GM23338 (cell line): ENCODE results near the gene RPL37. TPM values are rescaled to one million over a fixed set of nuclear protein-coding genes. Genes with fewer than 3 reads are reported as not detected.
A peak's percentile ranks its signal among the peaks of the same experiment; 100 is the strongest.

Source experiments
- ATAC-seq: fragments of 200-7000 bp; cut with Tn5 transposase; 3 replicates; pipeline ENCODE4 v1.9.1; 2020
- DNase-seq: peaks from one replicate; pipeline ENCODE4 v3.0.0-alpha.2; 2015; ENCODE audit warnings: low spot score
- H2AFZ ChIP-seq: fragments of 200-600 bp; sonication (generic); 2 replicates; pipeline ENCODE4 v1.8.0; 2016; ENCODE audit warnings: antibody characterized with exemption, mild to moderate bottlenecking, moderate library complexity
- H3F3A ChIP-seq: fragments of 200-600 bp; sonication (generic); replicated peaks from 2 replicates; pipeline ENCODE4 v1.8.0; 2017; ENCODE audit warnings: antibody characterized with exemption, mixed run types, low read depth
- H3K27ac ChIP-seq: fragments of 200-600 bp; sonication (generic); 2 replicates; pipeline ENCODE4 v1.6.1; 2016; ENCODE audit warnings: low read depth
- H3K27me3 ChIP-seq: fragments of 200-600 bp; sonication (generic); 2 replicates; pipeline ENCODE4 v1.8.0; 2016; ENCODE audit warnings: mild to moderate bottlenecking, mixed run types, moderate library complexity; ENCODE audit not compliant: insufficient read depth
- H3K36me3 ChIP-seq: fragments of 200-600 bp; sonication (generic); 2 replicates; pipeline ENCODE4 v1.8.0; 2016; ENCODE audit warnings: mild to moderate bottlenecking; ENCODE audit not compliant: insufficient read depth
- H3K4me1 ChIP-seq: fragments of 200-600 bp; sonication (generic); 2 replicates; pipeline ENCODE4 v1.8.0; 2016; ENCODE audit warnings: mild to moderate bottlenecking, moderate library complexity; ENCODE audit not compliant: insufficient read depth
- H3K4me2 ChIP-seq: fragments of 200-600 bp; sonication (generic); 2 replicates; pipeline ENCODE4 v1.7.1; 2017; ENCODE audit warnings: mixed run types
- H3K4me3 ChIP-seq: fragments of 200-600 bp; sonication (generic); 2 replicates; pipeline ENCODE4 v1.6.1; 2016; ENCODE audit warnings: mixed run types
- H3K79me2 ChIP-seq: fragments of 200-600 bp; sonication (generic); replicated peaks from 2 replicates; pipeline ENCODE4 v1.8.0; 2017; ENCODE audit warnings: mild to moderate bottlenecking; ENCODE audit not compliant: insufficient read depth
- H3K9me2 ChIP-seq: fragments of 200-600 bp; sonication (generic); 2 replicates; pipeline ENCODE4 v1.8.0; 2017; ENCODE audit not compliant: insufficient read depth
- H4K20me1 ChIP-seq: fragments of 200-600 bp; sonication (generic); replicated peaks from 2 replicates; pipeline ENCODE4 v1.8.0; 2017; ENCODE audit warnings: mild to moderate bottlenecking; ENCODE audit not compliant: insufficient read depth
- H3K27ac Mint-ChIP-seq: 2 replicates; pipeline ENCODE4 v1.8.0; 2020; ENCODE audit warnings: inconsistent platforms, mild to moderate bottlenecking, moderate library complexity, mixed read lengths
- H3K27me3 Mint-ChIP-seq: 3 replicates; pipeline ENCODE4 v1.8.0; 2022; ENCODE audit warnings: low read depth, mild to moderate bottlenecking, moderate library complexity, mixed read lengths, inconsistent platforms; ENCODE audit not compliant: insufficient read depth, poor library complexity
- H3K36me3 Mint-ChIP-seq: 3 replicates; pipeline ENCODE4 v1.8.0; 2021; ENCODE audit warnings: low read depth, mild to moderate bottlenecking, inconsistent platforms, moderate library complexity, mixed read lengths
- H3K4me1 Mint-ChIP-seq: 3 replicates; pipeline ENCODE4 v1.8.0; 2020; ENCODE audit warnings: mild to moderate bottlenecking, inconsistent platforms, mixed read lengths
- H3K4me3 Mint-ChIP-seq: 3 replicates; pipeline ENCODE4 v1.8.0; 2021; ENCODE audit warnings: moderate library complexity, mild to moderate bottlenecking, inconsistent platforms, mixed read lengths
- H3K9me3 Mint-ChIP-seq: 3 replicates; pipeline ENCODE4 v1.8.0; 2020; ENCODE audit warnings: moderate library complexity, mild to moderate bottlenecking, inconsistent platforms, mixed read lengths
- CREB1 ChIP-seq: fragments of 250-450 bp; sonication (Bioruptor Pico); IDR thresholded peaks from 2 replicates; pipeline ENCODE4 v1.5.0; 2020; ENCODE audit warnings: low read depth, mild to moderate bottlenecking, moderate library complexity
- EZH2 ChIP-seq: fragments of 200-600 bp; sonication (generic); IDR thresholded peaks from one replicate; pipeline ENCODE4 v1.8.0; 2017; ENCODE audit warnings: antibody characterized with exemption, mild to moderate bottlenecking, low read depth; ENCODE audit not compliant: unreplicated experiment
- EZH2phosphoT487 ChIP-seq: fragments of 200-600 bp; sonication (generic); IDR thresholded peaks from one replicate; pipeline ENCODE4 v1.8.1; 2018; ENCODE audit warnings: antibody characterized with exemption; ENCODE audit not compliant: unreplicated experiment
- JUNB ChIP-seq: IDR thresholded peaks from one replicate; pipeline ENCODE4 v1.6.1; 2016; ENCODE audit warnings: antibody characterized with exemption; ENCODE audit not compliant: unreplicated experiment
- NANOG ChIP-seq: IDR thresholded peaks from 2 replicates; pipeline ENCODE4 v1.6.1; 2016; ENCODE audit warnings: antibody characterized with exemption, borderline replicate concordance
- POLR2AphosphoS5 ChIP-seq: IDR thresholded peaks from 2 replicates; pipeline ENCODE4 v1.6.1; 2016; ENCODE audit warnings: antibody characterized with exemption, low read depth
- STAT1 ChIP-seq: IDR thresholded peaks from one replicate; pipeline ENCODE4 v1.6.1; 2016; ENCODE audit warnings: antibody characterized with exemption; ENCODE audit not compliant: unreplicated experiment
- ZNF114 ChIP-seq: fragments of 250-450 bp; sonication (Bioruptor Pico); IDR thresholded peaks from 2 replicates; pipeline ENCODE4 v1.5.0; 2020; ENCODE audit warnings: mild to moderate bottlenecking, moderate library complexity
- ZNF331 ChIP-seq: fragments of 250-450 bp; sonication (Bioruptor Pico); IDR thresholded peaks from 2 replicates; pipeline ENCODE4 v1.5.0; 2020; ENCODE audit warnings: low read depth, mild to moderate bottlenecking, moderate library complexity
- polyA plus RNA-seq: library from polyadenylated mRNA; unstranded; fragments of >200 nt; fragmentation: Nextera tagmentation; extraction: Ambion mirVana; gene quantifications from 2 replicates; pipeline ENCODE4 v1.2.1, GENCODE V29; 2016
- total RNA-seq: library from RNA; depleted of rRNA; stranded (reverse); fragments of >200 nt; shearing (Covaris generic); gene quantifications from 2 replicates; pipeline ENCODE4 v1.2.3, GENCODE V29; 2014
- TF ChIP-seq, protein P1 (sequence below): IDR thresholded peaks from 2 replicates; pipeline ENCODE4 v1.6.1; 2016; ENCODE audit warnings: antibody characterized with exemption
- TF ChIP-seq, protein P2 (sequence below): IDR thresholded peaks from one replicate; pipeline ENCODE4 v1.6.1; 2018; ENCODE audit warnings: antibody characterized with exemption; ENCODE audit not compliant: unreplicated experiment
- TF ChIP-seq, protein P3 (sequence below), 2 experiments: fragments of 200-600 bp in 1 of 2; sonication (generic) in 1 of 2; conservative IDR thresholded peaks; 2 replicates each; pipeline versions ENCODE4 v1.5.1 to v1.6.1; 2016 to 2017; ENCODE audit warnings: antibody characterized with exemption in 2 of 2, low read depth in 2 of 2, mild to moderate bottlenecking in 2 of 2, moderate library complexity in 1 of 2
- TF ChIP-seq, protein P4 (sequence below): fragments of 250-450 bp; sonication (Bioruptor Pico); IDR thresholded peaks from 2 replicates; pipeline ENCODE4 v1.5.0; 2020; ENCODE audit warnings: mild to moderate bottlenecking, moderate library complexity

RPL37 gene
- total and polyA plus RNA-seq, 2 experiments from 2014 or later = 104 to 3,283 TPM

DNA sequence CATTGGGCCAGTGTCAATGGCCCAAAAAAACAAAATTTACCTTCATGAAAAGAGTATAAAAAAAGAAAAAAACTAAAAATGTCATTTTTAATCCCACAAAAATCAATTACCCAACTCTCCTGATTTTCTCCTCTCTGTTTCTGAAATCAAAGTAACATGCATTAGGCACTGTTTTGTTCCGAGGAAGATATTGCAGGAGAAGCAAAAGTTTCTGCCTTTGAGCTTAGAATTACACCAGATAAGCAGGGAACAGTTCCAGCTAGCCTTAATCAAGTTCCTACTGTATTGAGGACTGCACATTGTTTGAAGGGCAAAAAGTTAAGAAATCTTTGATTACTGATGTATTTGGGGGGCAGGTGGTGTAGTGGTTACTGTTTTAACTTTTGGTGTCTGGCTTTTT is 35.8 kb downstream of the RPL37 start:
- ATAC-seq = no peak
- H3K4me3 Mint-ChIP-seq = peak overlapping the region; percentile 87

More for the DNA sequence above, 35.8 kb downstream of the RPL37 start:
- no peaks in the 10 kb centered on the region for H3K9me2 ChIP-seq
- no peak overlapping the region for H3K27ac Mint-ChIP-seq
- H4K20me1 ChIP-seq = peaks cover 15% of the 10 kb centered on the region; the same call in 1 of the 2 replicates
- H3K27ac ChIP-seq = no peak overlapping the region
- 0 out of 2 replicates have a peak, but pooled peaks cover 5% of the 10 kb centered on the region for H3F3A ChIP-seq
- H3K27me3 Mint-ChIP-seq = peaks cover 9% of the 10 kb centered on the region
- no peaks in the 10 kb centered on the region for H3K27me3 ChIP-seq
- peak overlapping the region; percentile 85 for H3K4me2 ChIP-seq
- H3K36me3 Mint-ChIP-seq = peaks cover 16% of the 10 kb centered on the region
- peaks cover 3% of the 10 kb centered on the region; the same call in 1 of the 2 replicates for H3K36me3 ChIP-seq
- no peak for DNase-seq
- peaks cover 25% of the 10 kb centered on the region for H3K4me1 ChIP-seq
- H2AFZ ChIP-seq = no peak overlapping the region
- H3K4me1 Mint-ChIP-seq = peaks cover 19% of the 10 kb centered on the region
- TF ChIP-seq JUNB = no peak
- TF ChIP-seq, protein P1, sequence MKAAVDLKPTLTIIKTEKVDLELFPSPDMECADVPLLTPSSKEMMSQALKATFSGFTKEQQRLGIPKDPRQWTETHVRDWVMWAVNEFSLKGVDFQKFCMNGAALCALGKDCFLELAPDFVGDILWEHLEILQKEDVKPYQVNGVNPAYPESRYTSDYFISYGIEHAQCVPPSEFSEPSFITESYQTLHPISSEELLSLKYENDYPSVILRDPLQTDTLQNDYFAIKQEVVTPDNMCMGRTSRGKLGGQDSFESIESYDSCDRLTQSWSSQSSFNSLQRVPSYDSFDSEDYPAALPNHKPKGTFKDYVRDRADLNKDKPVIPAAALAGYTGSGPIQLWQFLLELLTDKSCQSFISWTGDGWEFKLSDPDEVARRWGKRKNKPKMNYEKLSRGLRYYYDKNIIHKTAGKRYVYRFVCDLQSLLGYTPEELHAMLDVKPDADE = no peak
- TF ChIP-seq NANOG = no peak
- TF ChIP-seq POLR2AphosphoS5 = no peak
- no peak for TF ChIP-seq EZH2
- TF ChIP-seq ZNF114 (CRISPR knock-in tag) = no peak
- TF ChIP-seq STAT1 = no peak
- no peak for TF ChIP-seq ZNF331 (CRISPR knock-in tag)
- TF ChIP-seq, protein P2, sequence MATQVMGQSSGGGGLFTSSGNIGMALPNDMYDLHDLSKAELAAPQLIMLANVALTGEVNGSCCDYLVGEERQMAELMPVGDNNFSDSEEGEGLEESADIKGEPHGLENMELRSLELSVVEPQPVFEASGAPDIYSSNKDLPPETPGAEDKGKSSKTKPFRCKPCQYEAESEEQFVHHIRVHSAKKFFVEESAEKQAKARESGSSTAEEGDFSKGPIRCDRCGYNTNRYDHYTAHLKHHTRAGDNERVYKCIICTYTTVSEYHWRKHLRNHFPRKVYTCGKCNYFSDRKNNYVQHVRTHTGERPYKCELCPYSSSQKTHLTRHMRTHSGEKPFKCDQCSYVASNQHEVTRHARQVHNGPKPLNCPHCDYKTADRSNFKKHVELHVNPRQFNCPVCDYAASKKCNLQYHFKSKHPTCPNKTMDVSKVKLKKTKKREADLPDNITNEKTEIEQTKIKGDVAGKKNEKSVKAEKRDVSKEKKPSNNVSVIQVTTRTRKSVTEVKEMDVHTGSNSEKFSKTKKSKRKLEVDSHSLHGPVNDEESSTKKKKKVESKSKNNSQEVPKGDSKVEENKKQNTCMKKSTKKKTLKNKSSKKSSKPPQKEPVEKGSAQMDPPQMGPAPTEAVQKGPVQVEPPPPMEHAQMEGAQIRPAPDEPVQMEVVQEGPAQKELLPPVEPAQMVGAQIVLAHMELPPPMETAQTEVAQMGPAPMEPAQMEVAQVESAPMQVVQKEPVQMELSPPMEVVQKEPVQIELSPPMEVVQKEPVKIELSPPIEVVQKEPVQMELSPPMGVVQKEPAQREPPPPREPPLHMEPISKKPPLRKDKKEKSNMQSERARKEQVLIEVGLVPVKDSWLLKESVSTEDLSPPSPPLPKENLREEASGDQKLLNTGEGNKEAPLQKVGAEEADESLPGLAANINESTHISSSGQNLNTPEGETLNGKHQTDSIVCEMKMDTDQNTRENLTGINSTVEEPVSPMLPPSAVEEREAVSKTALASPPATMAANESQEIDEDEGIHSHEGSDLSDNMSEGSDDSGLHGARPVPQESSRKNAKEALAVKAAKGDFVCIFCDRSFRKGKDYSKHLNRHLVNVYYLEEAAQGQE = no peak
- TF ChIP-seq CREB1 (CRISPR knock-in tag) = no peak
- TF ChIP-seq EZH2phosphoT487 = no peak
- TF ChIP-seq, protein P3, sequence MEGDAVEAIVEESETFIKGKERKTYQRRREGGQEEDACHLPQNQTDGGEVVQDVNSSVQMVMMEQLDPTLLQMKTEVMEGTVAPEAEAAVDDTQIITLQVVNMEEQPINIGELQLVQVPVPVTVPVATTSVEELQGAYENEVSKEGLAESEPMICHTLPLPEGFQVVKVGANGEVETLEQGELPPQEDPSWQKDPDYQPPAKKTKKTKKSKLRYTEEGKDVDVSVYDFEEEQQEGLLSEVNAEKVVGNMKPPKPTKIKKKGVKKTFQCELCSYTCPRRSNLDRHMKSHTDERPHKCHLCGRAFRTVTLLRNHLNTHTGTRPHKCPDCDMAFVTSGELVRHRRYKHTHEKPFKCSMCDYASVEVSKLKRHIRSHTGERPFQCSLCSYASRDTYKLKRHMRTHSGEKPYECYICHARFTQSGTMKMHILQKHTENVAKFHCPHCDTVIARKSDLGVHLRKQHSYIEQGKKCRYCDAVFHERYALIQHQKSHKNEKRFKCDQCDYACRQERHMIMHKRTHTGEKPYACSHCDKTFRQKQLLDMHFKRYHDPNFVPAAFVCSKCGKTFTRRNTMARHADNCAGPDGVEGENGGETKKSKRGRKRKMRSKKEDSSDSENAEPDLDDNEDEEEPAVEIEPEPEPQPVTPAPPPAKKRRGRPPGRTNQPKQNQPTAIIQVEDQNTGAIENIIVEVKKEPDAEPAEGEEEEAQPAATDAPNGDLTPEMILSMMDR (conservative IDR thresholded peaks at IDR 0.05; ENCODE audit: low read depth in 2 of 2) = no peak
- TF ChIP-seq, protein P4, sequence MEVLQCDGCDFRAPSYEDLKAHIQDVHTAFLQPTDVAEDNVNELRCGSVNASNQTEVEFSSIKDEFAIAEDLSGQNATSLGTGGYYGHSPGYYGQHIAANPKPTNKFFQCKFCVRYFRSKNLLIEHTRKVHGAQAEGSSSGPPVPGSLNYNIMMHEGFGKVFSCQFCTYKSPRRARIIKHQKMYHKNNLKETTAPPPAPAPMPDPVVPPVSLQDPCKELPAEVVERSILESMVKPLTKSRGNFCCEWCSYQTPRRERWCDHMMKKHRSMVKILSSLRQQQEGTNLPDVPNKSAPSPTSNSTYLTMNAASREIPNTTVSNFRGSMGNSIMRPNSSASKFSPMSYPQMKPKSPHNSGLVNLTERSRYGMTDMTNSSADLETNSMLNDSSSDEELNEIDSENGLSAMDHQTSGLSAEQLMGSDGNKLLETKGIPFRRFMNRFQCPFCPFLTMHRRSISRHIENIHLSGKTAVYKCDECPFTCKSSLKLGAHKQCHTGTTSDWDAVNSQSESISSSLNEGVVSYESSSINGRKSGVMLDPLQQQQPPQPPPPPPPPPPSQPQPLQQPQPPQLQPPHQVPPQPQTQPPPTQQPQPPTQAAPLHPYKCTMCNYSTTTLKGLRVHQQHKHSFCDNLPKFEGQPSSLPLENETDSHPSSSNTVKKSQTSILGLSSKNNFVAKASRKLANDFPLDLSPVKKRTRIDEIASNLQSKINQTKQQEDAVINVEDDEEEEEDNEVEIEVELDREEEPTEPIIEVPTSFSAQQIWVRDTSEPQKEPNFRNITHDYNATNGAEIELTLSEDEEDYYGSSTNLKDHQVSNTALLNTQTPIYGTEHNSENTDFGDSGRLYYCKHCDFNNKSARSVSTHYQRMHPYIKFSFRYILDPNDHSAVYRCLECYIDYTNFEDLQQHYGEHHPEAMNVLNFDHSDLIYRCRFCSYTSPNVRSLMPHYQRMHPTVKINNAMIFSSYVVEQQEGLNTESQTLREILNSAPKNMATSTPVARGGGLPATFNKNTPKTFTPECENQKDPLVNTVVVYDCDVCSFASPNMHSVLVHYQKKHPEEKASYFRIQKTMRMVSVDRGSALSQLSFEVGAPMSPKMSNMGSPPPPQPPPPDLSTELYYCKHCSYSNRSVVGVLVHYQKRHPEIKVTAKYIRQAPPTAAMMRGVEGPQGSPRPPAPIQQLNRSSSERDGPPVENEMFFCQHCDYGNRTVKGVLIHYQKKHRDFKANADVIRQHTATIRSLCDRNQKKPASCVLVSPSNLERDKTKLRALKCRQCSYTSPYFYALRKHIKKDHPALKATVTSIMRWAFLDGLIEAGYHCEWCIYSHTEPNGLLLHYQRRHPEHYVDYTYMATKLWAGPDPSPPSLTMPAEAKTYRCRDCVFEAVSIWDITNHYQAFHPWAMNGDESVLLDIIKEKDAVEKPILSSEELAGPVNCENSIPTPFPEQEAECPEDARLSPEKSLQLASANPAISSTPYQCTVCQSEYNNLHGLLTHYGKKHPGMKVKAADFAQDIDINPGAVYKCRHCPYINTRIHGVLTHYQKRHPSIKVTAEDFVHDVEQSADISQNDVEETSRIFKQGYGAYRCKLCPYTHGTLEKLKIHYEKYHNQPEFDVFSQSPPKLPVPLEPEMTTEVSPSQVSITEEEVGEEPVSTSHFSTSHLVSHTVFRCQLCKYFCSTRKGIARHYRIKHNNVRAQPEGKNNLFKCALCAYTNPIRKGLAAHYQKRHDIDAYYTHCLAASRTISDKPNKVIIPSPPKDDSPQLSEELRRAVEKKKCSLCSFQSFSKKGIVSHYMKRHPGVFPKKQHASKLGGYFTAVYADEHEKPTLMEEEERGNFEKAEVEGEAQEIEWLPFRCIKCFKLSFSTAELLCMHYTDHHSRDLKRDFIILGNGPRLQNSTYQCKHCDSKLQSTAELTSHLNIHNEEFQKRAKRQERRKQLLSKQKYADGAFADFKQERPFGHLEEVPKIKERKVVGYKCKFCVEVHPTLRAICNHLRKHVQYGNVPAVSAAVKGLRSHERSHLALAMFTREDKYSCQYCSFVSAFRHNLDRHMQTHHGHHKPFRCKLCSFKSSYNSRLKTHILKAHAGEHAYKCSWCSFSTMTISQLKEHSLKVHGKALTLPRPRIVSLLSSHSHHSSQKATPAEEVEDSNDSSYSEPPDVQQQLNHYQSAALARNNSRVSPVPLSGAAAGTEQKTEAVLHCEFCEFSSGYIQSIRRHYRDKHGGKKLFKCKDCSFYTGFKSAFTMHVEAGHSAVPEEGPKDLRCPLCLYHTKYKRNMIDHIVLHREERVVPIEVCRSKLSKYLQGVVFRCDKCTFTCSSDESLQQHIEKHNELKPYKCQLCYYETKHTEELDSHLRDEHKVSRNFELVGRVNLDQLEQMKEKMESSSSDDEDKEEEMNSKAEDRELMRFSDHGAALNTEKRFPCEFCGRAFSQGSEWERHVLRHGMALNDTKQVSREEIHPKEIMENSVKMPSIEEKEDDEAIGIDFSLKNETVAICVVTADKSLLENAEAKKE = no peak
- peaks cover 30% of the 10 kb centered on the region for H3K79me2 ChIP-seq
- peaks cover 3% of the 10 kb centered on the region; the same call in 1 of the 3 replicates for H3K9me3 Mint-ChIP-seq
- peak overlapping the region; percentile 68 for H3K4me3 ChIP-seq
